GM19324 (cell line): ENCODE data around the gene TNK1.
A peak's percentile ranks its signal among the peaks of the same experiment; 100 is the strongest.

Experiments
- ATAC-seq: cut with Tn5 transposase; IDR thresholded peaks from one replicate; pipeline ENCODE4 v1.9.1; 2021; ENCODE audit warnings: mild to moderate bottlenecking, moderate library complexity; ENCODE audit not compliant: unreplicated experiment, low FRiP score

TNK1 gene

DNA sequence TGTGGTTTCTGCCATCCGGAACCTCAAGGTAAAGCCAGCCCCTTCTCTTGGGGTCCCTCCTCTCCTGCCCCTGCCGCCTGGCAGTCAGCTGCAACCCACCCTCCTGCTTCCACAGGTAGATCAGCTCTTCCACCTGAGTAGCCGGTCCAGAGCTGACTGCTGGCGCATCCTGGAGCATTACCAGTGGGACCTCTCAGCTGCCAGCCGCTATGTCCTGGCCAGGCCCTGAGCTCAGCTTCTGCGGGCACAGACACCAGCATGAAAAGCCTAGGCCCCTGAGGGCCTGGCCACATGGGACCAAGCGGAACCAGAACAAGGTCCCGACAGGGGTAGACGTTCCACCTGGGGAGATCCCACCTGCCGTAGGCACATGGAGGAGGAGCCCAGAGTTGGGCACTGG is 8.0 kb downstream of the TNK1 start:
- no peak for ATAC-seq

DNA sequence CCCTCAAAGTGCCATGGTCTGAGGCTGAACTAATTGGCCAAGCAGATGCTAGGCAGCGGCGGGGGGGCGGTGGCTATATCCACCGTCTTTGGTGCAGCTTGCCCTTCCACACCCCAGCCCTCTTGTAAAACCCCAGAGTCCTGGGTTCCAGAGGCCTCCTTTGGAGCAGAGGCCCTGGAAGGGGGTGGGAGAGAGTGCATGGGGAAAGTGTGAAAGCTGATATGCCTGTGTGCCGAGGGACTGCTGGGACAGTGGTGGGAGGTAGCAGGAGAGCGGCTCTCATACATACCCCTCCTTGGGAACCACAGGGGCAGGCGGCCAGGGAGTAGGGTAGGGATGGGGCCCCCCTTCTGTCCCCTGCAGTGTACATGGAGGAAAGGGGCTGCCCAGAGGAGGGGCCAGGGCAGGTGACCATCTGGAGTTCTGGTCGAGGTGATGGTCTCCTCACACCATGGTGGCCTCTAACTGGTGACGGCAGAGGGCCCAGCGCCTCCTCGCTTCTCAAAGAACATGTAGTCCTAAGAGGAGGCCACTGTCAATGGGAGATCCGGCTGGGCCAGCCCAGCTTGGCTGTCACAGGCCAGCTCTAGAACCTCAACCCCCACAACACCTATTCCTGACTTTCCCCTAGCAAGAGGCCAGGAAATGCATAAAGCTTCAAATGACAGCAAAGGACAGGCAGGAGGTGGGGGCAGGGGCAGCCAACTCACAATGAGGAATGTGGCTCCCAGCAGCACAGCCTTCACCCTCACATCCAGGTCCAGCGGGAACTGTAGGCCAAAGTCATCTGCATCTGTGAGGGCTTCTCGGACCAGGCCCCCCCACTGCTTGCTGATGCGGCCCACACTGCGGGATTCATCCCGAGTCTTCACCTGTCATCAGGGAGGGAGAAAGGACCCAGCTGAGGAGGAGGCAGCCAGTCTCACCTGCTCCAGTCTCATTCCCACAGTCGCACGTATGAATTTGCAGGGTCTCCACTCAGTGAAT is 9.3 kb downstream of the TNK1 start:
- no peak for ATAC-seq

DNA sequence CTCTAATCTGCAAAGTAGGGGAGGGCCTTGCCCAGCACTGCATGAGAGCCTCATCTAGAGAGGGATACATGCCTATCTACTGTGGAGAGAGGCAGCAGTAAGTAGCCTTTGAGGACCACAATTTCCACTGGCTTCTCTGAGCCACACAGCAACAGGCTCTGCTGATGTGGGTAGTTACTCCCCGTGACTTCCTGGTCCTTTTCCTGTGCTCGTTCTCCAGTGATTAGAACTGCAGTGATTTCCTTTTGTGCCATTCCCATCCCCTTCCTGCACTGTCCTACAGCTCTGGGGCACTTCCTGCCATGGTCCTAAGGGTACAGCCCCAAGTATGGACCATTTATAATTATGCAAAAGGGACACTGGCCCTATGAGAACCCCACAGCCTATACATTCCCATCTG is 10.4 kb downstream of the TNK1 start:
- no peak for ATAC-seq

DNA sequence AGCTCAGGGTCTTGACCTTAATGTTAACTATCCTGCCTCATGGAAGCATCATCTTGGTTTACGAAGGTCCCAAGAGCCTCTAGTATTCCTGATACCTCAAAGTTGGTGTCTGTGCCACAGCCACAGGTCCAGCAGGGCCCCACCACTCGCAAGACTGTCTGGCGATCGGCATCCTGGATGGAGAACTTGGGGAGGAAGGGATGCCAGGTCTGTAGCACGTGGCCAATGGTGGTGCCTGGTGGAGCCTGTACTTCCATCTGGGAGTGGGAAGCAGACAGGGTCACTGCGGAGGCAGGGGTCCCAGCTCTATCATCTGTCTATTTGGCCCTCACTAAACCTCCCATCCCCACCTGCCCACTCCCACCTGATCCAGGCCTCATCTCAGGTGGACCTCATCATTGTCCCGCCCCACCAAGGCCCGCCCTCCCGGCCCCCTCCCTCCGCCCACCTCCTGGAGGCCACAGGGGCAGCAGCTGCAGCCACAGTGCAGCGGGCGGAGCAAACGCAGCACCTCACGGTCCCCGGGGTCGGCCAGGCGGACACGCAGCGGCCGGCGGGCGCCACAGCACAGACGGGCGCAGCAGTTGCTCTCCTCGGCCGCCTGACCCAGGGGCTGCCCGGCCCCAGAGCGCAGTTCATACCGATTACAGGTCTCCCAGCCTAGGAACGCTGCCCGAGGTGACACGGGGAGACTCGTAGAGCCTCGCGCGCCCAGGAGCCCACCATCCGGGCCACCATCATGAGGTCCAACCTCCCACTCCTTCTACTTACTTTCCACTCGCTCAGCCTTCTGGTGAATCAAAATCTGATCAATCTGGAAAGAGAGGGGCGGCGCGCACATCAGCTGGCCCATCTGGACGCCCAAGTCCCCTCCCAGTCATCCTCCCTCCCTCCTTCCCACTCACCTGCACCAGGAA is 12.1 kb downstream of the TNK1 start:
- ATAC-seq: no peak

DNA sequence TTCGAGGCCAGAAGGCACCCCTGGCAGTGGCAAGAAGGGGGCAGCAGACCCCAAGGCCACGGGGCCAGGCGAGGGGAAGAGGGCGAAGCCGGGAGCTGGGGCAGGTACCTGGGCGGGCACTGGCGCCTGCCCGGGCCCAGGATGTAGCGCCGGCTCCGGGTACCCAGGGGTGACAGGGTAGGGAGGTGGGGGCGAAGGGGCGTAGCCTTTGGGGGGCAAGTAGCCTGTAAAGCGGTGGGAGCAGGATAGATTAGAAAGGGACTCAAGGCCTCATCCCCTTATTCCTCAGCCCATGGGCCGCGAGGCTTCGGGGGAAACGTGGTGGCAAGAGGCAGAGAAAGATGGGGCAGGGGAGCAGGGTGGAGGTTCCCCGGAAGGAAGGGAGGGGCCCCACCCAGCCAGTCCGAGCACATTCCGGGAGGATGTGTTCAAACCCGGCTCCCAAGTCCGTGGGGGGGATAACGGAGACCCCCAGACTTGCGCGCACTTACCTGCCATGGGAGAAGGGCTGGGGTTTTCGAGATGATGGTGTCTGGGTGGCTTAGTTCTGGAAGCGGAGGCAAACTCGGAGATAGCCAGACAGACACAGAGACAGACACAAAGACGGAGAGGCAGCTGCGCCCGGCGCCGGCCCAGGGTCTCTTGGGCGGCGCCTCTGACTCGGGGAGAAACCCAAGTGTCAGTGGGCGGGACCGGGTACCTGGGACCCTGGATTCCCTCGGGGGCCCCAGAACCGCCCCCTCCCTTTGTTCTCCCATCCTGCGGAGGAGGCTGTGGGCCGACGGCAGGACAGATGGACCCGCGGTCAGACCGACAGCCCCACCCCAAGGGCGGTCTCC is 12.9 kb downstream of the TNK1 start:
- peak; percentile 36 for ATAC-seq

DNA sequence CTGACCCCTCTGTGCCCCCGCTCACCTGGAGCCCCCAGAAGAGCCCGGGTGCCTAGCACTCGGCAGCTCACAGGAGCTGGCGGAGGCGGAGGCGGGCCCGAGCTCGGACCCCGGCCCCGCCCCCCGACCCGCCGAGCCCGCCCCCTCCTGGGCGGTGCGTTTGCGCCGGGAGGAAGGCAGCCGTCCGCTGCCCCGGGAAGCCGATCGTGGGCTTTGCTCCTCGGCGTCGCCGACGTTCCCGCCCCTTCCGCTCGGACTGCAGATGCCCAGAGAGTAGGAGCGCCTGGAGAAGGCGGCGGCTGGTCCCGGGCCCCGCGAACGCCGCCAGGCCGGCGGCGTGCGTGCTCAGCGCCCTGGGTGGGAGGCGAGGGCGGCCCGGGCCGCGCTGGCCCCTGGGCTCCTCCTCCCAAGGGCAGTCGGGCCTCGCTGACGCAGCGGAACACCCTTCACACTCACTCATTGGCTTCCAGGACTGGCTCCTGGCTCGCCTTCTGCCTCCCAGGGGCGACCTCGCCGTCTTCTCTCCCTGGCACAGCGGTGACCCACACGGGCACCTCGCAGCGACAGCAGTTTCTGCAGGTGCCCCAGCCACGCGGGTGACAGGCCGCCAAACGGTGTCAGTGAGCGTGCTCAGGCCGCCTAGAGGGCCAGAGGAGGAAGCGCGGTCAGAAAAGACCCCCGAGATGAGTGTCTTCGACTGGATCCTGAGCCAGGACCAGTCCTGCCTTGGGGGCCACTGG is 13.7 kb downstream of the TNK1 start, which contains the start of gene PLSCR3:
Gene PLSCR3, minus strand, starts transcription at position 74 of the 740 bp plus-strand sequence. CDS start 415 bp downstream, outside the sequence.
- peak; percentile 86 for ATAC-seq

DNA sequence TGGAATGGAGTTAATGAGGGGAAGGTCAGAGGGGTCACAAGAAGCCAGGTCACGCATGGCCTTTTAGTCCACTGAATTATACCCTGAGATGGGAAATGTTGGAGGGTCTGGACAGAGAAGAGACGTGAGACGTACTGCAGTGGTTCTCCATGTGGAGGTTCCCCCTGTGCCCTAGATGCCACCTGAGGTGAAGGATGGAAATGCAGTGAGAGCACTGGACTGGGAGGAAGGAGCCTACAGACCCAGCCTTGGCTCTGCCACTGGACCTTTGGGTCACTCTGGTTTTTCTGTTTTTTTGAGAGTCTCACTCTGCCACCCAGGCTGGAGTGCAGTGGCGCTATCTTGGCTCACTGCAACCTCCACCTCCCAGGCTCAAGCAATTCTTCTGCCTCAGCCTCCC is 15.3 kb downstream of the TNK1 start:
- no peak for ATAC-seq

DNA sequence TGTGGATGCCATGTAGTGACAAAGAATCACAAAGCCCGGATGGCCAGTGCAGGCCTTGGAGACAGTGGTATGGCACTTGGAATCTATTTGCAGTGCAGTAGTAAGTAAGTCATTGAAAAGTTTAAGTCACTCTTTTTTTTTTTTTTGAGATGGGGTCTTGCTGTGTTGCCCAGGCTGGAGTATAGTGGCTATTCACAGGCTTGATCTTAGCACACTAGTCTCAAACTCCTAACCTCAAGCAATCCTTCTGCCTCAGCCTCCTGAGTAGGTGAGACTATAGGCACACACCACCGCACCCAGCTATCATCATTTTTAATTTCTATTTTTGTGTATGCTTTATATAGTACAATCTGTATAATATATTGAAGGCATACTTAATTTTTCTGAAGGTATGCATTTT is 17.7 kb downstream of the TNK1 start:
- ATAC-seq: no peak

DNA sequence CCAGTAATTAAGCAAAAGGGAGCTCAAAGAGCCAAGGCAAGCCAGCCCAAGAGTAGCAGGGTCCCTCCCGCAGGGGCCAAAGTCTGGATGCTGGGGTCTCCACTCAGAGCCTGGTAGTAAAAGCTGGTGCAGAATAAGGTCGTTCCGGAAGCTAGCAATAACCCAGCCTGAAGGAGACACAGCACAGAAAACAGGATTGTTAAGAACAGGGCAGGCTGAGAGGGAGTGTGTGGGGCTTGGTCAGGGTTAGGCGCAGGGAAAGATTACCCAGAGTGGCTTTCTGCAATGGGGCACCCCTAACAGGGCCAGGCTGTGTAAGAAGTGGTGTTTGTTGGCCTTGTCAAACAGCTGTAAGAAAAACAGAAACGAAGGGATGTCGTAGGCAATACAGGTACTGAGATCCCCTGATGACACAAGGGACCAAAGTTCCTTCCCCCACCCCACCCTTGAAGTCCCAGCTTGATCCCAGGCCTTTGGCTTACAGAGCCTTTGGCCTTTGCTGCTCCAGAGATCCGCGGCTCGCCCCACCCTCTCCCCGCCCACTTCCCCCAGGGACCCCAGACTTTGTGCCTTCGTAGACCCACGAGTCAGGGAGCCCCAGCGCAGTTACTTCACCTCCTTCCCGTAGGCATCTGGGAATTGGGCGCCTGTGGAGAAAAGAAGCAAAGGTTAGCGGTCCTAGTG is 22.3 kb downstream of the TNK1 start:
- no peak for ATAC-seq

DNA sequence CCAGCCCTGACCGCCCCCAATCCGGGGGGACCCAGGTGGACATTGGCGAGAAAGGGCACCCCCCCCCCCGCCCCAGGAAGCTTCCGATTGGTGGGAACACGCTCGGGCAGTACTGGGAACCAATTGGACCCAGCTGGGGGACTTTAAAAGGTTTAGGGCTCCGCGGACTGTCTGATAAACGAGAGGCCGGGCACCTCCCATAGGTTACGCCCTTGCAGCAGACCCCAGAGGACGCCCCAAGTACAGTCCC is 22.8 kb downstream of the TNK1 start:
- ATAC-seq: no peak

DNA sequence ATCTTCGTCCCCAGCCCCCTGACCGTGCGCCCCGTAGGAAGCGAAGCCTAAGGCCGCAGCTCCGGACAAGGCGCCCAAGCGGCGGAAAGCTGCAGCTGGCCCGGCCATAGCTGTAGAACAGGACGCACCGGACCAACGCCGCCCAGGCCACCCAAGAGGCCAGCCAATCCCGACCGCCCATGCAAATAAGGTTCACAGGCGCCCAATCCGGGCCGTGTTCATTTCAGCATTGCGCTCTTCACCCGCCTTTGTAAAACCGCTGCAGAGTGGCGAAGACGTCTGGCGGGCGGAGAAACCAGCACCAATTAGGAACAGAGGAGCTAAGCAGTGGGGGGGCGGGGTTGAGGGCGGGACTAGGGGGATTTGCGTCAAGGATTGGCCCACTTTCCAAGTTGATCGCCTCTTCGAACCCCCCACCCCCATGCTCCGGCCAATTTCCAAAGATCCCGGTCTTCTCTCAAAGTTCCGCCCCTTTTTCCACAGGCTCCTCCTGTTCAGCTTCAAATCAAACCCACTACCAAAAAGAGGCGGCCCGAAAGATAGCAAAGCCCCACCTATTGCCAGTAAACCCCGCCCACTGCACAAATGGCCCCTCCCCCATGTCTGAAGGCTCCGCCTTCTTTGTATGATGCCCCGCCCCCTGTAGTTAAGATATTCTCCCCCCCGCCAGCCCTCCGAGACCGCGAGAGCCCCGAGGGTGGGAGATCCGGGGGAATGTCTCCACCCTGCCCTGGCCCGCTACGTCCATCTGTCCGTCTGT is 23.3 kb downstream of the TNK1 start, which contains the start of gene TMEM256:
Gene TMEM256, minus strand, starts transcription at position 121 of the 760 bp plus-strand sequence. Its CDS starts 13 bp downstream, at position 108.
- peak; percentile 95 for ATAC-seq

DNA sequence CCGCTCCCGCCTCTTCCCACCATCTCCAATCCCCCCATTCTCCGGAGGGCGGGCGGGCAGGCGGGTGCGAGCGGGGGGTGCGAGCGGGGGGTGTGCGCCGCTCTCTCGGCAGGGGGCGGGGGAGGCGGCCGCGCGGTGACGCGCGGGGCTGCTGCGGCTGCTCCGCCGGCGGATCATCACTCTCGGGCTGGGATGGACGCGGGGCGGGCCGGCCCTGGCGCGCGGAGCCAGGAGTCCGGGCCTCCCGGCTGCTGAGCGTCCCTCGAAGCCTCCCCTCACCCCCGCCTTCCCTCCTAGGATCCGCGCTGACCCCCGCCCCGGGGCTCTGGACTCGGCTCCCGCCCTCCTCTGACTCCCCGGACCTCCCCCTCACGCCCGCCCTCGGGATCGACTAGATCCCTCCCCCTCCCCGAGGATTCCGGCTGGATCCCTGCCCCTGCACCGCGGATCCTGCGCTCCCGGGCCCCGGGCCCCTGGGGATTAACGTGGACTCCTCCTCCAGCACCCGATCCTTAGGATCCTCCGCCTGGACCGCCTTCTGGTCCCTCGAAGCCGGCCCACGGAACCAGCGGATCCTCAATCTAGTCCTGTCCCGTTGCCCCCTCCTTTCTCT is 24.0 kb downstream of the TNK1 start:
- ATAC-seq: peak; percentile 6

DNA sequence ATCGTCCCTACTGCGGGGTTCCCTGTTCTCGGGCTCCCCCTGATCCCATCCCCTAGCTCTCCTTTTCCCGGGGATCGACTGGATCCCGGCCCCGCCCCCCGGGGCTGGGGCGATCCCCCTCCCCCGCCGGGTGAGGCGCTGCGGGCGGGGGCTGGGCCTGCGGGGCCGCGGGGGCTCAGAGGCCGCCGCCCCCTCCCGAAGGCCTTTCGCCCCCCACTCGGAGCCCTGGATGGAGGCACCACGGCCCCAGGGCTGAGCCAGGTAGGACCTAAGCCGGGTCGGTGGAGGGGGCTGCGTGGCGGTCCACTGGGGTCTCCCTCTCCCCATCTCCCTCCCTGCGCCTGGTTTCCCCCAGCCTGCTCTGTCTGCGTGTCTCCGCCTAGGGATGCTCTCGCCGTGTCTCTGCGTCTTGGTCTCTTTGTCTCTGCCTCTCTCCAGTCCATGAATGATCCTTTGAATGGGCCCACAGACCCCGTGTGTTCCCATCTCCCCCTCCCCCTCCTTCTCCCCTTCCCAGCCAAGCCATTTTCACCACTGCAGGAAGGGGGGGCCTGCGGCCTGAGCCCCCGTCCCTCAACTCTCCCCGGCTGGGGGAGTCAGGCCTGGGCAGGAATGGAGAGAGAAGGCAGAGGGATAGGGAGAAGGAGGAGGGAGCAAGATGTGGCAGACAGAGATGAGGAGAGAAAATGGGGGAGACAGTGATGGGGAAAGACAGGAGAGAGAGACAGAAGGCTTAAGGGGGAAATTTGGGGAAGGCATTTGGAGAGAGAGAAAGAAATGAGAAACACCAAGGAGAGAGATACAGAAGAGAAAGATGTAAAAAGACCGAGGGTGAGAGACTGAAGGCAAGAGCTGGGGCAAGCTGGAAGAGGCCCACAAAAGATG is 24.7 kb downstream of the TNK1 start:
- no peak for ATAC-seq

DNA sequence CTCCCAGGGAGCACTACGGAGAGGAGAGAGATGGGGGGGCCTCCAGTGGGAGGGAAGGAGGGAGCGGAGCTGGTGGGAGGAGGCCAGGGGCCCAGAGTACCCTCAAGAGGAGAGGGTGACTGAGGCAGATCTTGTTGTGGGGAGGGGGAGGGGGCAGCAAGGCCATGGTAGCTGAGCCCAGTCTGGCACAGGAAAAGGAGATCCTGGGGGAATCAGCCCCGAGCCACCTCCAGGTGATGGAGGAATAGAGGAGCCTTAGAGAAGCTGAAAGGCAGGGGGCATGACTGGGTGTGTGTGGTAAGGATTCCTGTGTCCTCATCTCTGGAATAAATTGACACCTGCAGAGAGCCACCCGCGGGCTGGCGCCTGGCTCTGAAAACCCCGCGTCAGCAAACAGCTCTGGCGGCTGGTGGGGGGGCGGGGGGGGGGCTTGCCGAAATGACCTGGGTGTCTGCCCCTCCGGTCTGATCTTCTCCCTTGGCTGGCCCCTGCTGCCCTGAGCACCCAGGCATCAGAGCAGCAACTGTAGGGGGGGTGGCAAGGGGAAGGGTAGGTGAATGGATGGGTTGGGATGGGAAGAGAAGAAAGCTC is 25.4 kb downstream of the TNK1 start:
- ATAC-seq: no peak

DNA sequence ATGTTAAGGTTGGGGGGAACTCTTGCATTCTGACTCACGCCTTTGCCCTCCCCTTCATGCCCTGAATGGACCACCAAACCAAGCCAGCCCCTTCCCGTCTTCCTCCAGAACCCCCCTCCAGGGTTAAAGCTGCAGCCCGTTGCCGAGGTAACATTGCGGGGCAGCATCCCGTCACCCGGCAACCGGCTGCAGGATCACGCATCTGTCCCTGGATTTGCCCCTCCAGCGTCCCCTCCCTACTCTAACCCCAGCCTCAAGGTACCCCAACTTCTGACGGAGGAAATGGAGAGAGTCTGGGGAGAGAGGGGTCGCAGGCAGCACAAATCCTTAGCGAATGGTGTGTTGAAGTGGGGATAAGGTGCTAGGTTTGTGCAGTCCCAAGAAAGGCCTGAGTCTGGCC is 26.2 kb downstream of the TNK1 start:
- ATAC-seq: no peak

DNA sequence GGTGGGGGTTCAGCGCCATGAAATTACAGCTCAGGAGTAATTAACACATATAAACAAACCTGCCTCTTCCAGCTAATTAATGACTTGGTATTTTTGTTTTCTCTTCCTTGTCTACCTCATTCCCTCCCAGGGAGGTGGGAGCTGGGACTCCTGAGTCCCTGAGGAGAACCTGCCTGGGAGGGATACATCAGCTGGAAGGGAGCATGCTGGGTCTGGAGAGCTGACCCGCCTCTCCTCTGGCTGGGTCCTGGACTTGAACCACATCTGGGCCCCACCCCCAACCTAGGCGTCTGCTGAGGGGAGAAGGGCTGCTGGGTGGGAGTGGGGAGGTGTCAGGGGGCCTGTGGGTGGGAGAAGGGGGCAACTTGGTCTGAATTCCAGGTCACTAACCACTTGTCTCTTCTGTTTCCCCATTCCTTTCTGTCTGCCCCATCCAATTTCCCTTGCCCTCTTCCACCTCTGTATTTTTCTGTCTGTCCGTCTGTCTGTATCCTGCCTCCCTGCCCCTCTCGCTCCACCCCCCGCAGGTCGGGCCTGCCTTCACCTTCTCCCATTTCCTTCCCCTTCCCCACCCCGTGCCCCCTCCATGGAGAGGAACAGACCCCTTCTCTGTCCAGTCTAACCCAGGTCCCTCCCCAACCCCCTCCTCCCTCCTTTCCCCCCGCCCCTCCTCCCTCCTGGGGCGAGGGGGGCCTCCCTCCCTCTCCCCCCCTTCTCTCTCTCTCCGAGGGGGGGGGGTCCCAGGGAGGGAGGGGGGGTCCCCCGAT is 26.8 kb downstream of the TNK1 start, which contains the start of gene NLGN2:
Gene NLGN2, plus strand, starts transcription at position 361 of the 767 bp plus-strand sequence. CDS start 411 bp downstream, outside the sequence.
- ATAC-seq: no peak
